Measurements from ENCODE around the gene PRKN.

Gene PRKN

DNA sequence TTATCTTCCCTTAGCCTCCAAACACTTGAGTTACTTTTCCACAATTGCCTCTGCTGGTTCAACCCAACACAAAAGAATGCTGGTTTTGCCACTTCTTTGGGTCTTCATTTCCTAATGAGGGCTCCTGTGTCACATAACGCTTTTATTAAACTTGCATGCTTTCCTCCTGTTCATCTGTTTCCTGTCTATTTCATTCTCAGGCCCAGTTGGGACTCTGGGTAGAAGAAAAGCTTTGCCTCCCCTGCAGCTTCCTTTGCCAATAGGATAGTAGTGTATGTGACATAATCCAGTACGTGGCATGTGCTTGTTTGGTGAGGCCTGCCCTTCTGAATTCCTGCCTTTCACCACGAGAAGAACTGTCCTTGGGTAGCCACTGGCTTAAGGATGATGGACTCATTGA, 924.4 kb downstream of the PRKN start:
- no peak overlapping the region for H3K27ac ChIP-seq
- TF ChIP-seq, protein P1, sequence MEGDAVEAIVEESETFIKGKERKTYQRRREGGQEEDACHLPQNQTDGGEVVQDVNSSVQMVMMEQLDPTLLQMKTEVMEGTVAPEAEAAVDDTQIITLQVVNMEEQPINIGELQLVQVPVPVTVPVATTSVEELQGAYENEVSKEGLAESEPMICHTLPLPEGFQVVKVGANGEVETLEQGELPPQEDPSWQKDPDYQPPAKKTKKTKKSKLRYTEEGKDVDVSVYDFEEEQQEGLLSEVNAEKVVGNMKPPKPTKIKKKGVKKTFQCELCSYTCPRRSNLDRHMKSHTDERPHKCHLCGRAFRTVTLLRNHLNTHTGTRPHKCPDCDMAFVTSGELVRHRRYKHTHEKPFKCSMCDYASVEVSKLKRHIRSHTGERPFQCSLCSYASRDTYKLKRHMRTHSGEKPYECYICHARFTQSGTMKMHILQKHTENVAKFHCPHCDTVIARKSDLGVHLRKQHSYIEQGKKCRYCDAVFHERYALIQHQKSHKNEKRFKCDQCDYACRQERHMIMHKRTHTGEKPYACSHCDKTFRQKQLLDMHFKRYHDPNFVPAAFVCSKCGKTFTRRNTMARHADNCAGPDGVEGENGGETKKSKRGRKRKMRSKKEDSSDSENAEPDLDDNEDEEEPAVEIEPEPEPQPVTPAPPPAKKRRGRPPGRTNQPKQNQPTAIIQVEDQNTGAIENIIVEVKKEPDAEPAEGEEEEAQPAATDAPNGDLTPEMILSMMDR (conservative IDR thresholded peaks at IDR 0.05): no peak
- TF ChIP-seq ZFX (IDR thresholded peaks at IDR 0.05): no peak

DNA sequence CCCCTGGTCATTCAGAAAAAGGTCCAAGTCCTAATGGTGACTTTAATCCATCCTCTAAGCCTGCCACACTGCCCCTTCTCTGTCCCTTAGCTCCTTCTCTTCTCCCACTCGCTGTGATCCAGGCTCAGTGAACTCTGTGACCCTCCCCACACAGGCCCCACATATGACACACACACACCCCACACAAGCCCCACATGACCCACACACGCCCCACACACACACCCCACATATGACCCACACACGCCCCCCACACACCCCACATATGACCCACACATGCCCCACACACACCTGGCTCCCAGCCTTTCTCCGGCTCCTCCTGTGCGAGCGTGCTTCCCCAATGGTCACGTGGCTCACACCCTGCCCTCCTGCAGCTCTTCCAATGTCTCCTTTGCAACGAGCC, 925.3 kb downstream of the PRKN start:
- H3K27ac ChIP-seq: no peak overlapping the region
- TF ChIP-seq, protein P1 (conservative IDR thresholded peaks at IDR 0.05): no peak
- TF ChIP-seq ZFX (IDR thresholded peaks at IDR 0.05): no peak

DNA sequence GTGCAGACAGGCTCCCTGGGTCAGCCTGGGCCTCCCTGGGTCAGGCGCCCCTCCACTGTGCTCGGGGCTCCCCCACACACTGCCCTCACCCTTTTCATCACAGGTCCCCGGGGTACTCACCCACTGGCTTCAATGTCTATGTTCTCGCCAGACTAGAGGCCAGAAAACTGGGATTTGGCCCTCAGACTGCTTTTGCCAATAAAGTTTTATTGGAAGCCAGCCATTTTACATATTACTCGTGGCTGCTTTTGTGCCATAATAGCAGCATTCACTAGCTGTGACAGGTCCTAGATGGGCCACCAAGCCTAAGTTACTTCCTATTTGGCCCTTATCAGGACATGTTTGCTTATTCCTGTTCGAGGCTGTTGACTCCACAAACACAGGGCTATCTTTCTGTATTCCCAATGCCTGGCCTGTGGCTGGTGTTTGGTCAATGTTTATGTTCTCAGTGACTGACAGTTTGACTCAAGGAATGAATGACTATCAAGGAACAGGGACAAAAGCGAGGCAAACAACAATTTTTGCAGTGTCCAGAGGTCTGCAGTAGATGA, 928.6 kb downstream of the PRKN start:
- no peak overlapping the region for H3K27ac ChIP-seq
- TF ChIP-seq ZFX (IDR thresholded peaks at IDR 0.05): no peak
- TF ChIP-seq, protein P1 (conservative IDR thresholded peaks at IDR 0.05): no peak

DNA sequence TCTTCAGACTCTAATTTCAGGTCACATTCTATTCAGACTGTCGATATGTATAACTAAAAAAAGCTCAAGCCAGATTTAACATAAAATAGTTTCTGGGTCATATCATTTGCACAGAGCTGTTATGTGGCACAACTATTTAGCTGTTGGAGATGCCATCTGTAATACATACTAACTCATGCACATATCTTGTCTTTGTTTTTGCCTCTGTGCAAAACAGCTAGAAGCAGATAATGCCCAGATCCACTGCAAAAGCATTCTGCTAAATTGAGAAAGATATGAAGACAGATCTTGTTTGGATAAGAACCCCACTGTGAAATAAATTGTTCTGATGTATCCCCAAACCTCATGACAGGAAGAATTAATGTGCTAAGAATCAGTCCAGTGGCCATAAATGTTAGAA, 930.9 kb downstream of the PRKN start:
- TF ChIP-seq ZFX (IDR thresholded peaks at IDR 0.05): no peak
- TF ChIP-seq, protein P1 (conservative IDR thresholded peaks at IDR 0.05): no peak

DNA sequence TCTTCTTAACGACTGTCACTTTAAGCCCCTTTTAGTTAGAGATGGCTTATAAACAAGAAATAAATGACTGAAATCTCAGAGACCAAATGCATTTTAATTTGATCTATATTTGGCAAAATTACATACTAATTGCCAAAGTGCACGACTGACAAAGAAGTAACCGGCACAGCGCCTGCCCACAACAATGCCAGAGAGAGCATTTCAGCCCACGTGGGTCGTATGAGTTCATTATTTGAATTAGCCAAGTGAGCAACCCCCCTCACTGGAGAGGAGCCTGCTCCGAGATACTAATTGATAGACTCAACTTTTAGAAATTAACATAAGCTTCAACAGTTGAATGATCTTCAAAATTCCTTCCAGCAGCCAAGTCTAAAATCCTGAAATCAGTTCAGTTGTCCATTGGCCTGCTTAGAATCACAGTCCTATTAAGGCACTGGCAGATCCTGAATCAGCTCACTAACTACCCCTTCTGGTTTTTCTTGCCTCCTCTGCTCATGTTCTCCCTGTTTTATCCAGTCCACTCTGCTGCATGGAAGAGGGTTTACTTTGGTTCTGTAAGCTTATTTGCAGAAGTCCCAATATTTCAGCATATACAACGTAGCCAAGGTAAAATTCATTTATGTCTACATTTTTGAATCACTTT, 934.6 kb downstream of the PRKN start:
- no peak overlapping the region for H3K27ac ChIP-seq
- TF ChIP-seq ZFX (IDR thresholded peaks at IDR 0.05): no peak
- TF ChIP-seq, protein P1 (conservative IDR thresholded peaks at IDR 0.05): no peak

More for the DNA sequence above, 930.9 kb downstream of the PRKN start:
- no peak overlapping the region for H3K27ac ChIP-seq

DNA sequence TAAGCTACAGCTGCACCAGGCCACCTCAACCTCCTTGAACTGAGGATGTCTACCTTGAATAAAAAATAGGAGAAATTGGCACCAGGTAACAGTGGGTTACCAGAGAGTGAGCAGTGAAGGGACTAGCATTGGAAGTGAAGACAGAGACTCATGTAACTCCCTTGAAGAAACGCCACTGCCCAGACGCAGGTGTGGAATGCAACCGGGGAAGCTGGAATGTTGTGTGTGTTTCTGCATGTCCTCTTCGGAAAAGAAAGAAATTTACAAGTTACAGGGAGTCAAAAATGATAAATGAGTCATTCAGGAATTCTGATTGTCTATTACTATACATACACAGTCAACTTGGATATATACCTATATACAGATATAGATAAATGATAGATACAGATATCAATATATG, 939.0 kb downstream of the PRKN start:
- H3K27ac ChIP-seq: no peak overlapping the region
- TF ChIP-seq ZFX (IDR thresholded peaks at IDR 0.05): no peak
- TF ChIP-seq, protein P1 (conservative IDR thresholded peaks at IDR 0.05): no peak

DNA sequence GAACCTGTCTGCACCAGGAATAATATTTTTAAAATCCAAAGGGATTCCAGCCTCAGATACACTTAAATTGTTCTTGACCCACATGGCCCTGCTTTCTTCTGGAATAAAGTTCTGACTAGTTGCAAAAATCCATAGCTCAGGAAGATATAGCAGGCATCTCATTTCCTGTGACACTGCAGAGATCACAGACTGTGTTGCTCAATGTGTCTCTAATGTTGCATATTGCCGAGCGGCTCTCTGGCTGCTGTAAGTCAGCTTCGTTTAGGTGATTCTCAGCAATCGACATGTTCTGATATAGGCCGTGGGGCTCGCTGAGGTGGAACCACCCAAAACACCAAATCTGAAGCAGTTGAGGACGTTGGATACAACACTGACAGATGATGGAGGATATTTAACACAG, 955.4 kb downstream of the PRKN start:
- no peak overlapping the region for H3K27ac ChIP-seq
- TF ChIP-seq, protein P1 (conservative IDR thresholded peaks at IDR 0.05): no peak
- no peak for TF ChIP-seq ZFX (IDR thresholded peaks at IDR 0.05)

Measured in C4-2B (cell line).